Suppressor macrophage treated with lipopolysaccharide for 4 hours (primary cell): Measurements from ENCODE around the gene CYP2S1.

Source experiments
- DNase-seq: peaks from one replicate; pipeline ENCODE4 v3.0.0-alpha.2; 2020

Gene CYP2S1

GRCh38 chr19:41195675-41196497, 2.9 kb downstream of the CYP2S1 start:
- DNase-seq, result peak; percentile 90

- no peak for DNase-seq
Observed at GRCh38 chr19:41198559-41198958, 5.5 kb downstream of the CYP2S1 start.

- DNase-seq, result no peak
Observed at GRCh38 chr19:41203371-41203770, 10.4 kb downstream of the CYP2S1 start.

- DNase-seq, result peak; percentile 88
Observed at GRCh38 chr19:41204338-41204737, 11.3 kb downstream of the CYP2S1 start.

DNA sequence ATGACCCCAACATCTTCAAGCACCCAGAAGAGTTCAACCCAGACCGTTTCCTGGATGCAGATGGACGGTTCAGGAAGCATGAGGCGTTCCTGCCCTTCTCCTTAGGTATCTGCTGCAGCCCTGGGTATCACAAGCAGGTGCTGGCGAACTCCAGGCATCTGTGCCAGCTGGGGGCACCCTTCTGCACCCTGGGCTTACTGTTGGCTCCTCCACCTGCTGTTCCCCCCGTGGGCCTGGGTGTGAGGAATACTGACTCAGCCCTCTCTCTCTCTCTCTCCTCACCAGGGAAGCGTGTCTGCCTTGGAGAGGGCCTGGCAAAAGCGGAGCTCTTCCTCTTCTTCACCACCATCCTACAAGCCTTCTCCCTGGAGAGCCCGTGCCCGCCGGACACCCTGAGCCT, 13.0 kb downstream of the CYP2S1 start:
- DNase-seq, result no peak

GRCh38 chr19:41206456-41206855, 13.4 kb downstream of the CYP2S1 start:
- no peak for DNase-seq

- no peak for DNase-seq
Observed at GRCh38 chr19:41206926-41207750, 14.1 kb downstream of the CYP2S1 start.

DNA sequence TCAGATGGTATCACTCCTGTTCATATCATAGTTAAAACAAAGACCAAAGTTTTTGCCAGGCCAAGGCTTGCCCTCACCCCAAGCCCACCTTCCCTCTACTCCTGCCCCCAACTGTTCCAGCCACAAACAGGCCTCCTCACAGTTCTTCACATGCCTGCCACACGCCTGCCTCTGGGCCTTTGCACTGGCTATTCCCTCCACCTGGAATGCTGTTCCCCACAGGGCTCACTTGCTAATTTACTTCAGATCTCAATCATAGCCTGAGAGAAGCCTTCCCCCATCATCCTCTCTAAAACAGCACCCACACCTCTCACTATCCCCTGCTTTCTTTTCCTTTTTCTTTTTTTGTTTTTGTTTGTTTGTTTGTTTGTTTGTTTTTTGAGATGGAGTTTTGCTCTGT, 21.1 kb downstream of the CYP2S1 start:
- DNase-seq, result no peak

DNA sequence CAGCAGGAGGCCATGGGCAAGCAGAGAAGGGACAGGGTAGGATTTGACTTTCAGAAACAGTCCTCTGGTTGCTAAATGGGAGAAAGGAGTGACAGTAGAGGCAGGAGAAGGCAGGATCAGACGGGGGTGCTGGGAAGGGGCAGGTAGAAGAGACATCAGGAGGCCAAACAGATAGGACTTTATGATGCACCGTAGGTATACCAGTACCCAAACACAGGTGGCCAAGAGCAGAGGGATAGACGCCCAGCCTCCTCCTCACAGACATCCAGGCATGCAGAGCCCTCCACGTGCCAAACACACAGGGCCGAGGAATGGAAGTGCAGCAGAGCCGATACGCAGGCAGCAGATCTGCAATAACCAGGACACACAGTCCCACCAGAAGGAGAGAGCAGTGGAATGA, 24.7 kb downstream of the CYP2S1 start:
- no peak for DNase-seq

- DNase-seq, result no peak
Observed at GRCh38 chr19:41218249-41218614, 25.2 kb downstream of the CYP2S1 start.

DNA sequence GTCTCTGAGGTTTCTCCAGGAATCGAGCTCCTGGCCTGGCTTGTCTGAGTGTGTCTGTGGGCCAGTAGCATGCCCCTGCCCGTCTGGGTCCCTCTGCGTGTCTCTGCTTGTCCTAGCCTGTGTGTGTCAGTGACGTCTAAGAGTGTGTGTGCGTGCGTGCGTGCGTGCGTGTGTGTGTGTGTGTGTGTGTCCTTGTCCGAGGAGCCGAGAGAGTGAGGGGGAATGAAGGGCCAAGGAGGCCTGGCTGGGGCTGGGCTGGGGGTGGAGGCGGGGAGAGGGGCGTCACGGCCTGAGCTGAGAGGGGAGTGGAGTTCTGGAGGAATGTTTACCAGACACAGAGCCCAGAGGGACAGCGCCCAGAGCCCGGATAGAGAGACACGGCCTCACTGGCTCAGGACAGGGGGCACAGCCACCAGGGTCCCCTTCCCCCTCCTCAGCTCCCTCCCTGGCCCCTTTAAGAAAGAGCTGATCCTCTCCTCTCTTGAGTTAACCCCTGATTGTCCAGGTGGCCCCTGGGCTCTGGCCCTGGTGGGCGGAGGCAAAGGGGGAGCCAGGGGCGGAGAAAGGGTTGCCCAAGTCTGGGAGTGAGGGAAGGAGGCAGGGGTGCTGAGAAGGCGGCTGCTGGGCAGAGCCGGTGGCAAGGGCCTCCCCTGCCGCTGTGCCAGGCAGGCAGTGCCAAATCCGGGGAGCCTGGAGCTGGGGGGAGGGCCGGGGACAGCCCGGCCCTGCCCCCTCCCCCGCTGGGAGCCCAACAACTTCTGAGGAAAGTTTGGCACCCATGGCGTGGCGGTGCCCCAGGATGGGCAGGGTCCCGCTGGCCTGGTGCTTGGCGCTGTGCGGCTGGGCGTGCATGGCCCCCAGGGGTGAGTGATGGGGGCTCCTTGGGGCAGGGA, 25.8 kb downstream of the CYP2S1 start, which contains the start of gene AXL:
Gene AXL (plus strand): TSS at position 609 of the 893 bp plus-strand sequence. CDS start 170 bp downstream, at position 779.
- DNase-seq, result no peak

- no peak for DNase-seq
Observed at GRCh38 chr19:41219924-41220567, 27.0 kb downstream of the CYP2S1 start.

DNA sequence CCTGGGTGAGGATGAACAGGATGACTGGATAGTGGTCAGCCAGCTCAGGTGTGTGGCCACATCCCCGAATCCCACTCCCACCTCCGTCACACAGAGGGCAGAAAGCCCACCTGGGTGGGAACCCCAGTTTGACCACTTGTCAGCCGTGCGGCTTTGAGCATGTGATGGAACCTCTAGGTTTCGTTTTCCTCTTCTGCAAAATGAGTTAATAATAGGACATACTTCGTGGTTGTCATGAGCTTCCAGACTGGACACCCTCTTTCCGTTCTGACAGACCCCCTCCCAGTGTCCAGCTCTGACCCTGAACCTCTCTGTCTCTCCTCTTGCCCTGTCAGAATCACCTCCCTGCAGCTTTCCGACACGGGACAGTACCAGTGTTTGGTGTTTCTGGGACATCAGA, 27.8 kb downstream of the CYP2S1 start:
- peak; percentile 30 for DNase-seq

DNA sequence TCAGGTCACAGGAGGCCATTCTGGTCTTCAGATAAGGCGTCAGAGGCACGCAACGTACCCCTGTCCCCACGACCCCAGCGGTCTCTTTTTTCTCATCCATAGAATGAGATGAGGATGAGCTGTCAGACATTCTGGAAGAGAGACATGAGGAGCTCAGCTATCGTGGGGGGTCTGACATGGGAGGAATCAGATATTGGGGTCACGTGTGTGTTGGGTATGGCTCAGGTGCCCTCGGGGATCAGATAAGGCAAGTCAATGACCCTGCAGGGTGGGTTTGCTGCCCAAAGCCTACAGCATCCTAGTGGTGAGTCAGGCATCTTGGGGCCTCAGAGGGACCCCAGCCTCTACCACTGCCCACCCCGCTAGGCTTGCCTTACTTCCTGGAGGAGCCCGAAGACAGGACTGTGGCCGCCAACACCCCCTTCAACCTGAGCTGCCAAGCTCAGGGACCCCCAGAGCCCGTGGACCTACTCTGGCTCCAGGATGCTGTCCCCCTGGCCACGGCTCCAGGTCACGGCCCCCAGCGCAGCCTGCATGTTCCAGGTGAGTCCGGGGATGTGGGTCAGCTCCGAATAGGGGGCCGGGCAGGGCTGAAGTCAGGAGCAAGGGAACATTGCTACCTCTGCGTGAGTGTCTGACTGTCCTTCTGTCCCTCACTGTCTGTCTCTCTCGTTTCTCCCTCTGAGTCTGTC, 28.6 kb downstream of the CYP2S1 start:
- no peak for DNase-seq

DNA sequence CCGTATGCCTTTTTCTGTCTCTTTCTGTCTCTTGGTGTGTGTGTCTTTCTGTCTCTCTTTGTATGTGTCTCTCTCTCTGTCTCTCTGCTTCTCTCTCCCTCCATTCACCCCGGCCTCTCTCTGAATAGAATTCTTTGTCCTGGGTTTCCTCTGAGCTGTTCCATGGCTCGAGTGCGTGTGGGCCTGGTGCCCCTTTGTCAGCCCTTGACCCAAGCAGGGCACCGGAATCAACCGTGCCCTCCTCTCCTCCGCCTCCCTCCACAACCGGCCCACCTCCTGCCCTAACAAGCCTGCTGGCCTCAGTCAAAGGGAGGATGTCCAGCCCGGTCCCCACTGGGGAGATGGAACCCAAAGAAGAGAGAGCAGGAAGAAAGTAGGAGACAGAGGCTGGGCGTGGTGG, 29.2 kb downstream of the CYP2S1 start:
- DNase-seq, result no peak

GRCh38 chr19:41223431-41224234, 30.6 kb downstream of the CYP2S1 start:
- no peak for DNase-seq

- DNase-seq, result no peak
Observed at GRCh38 chr19:41224632-41225031, 31.6 kb downstream of the CYP2S1 start.

GRCh38 chr19:41225238-41226052, 32.4 kb downstream of the CYP2S1 start:
- DNase-seq, result peak; percentile 84

DNA sequence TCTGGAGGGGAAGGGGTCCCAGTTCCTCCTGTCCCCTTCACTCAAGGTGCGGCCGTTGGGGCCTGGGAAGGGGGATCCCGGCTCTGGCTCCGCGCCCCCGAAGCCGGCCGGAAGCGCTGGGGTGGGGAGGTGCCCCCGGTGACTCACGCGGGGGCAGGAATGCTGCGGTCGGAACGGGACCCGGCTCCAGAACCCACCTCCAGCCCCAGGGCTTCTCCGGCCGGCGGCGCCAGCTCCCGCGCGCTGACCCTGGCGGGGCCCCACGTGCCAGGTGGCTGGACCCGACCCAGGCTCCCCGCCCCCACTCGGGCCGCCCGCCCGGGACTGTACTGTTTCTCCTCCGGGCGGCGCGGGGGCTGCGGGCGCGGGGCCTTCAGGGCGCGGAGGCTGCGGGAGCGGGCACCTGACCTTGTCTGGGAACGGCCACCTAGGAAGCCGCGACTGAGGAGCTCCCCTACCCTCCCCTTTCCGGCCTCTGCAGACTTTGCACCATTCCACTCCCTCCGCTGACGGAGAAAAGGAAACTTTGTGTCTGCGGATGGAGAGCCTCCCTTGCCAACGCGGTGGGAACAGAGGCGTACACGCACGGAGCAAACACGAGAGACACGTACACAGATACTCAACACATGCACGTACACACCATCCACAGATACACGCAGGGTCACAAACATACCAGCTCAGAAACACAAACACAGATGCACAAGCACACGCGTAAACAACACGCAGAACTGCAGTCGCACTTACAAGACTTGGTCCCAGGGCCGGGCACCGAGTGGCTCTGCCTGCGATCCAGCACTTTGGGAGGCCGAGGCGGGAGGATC, 33.2 kb downstream of the CYP2S1 start:
- peak; percentile 53 for DNase-seq
